ENCODE results near the gene ASCC3.
A peak's percentile ranks its signal among the peaks of the same experiment; 100 is the strongest.
"Not testable (repeated sequence)": the region's sequence is repeated elsewhere in the genome, so short reads cannot be mapped to it uniquely, and the experiment has no call there.

Gene ASCC3

GRCh38 chr6:100658486-100658885, 222.6 kb downstream of the ASCC3 start:
- no peak for DNase-seq
- Histone ChIP-seq H3K9me3 (ENCODE audit: control extremely low read depth in 1 of 5, control insufficient read depth in 4 of 5, insufficient read depth in 2 of 5, low read depth in 1 of 5, low read length in 4 of 5) (no peaks in the 10 kb centered on the region), H3K4me1 (ENCODE audit: control extremely low read depth in 1 of 4, control insufficient read depth in 4 of 4, insufficient read depth in 4 of 4, low read length in 3 of 4) (no peaks in the 10 kb centered on the region), H3K36me3 (ENCODE audit: control insufficient read depth in 4 of 4, insufficient read depth in 4 of 4, low read length in 3 of 4) (no peaks in the 10 kb centered on the region), H3K27ac (ENCODE audit: insufficient read depth in 1 of 2, low read depth in 1 of 2, low read length in 2 of 2, poor library complexity in 1 of 2, severe bottlenecking in 2 of 2) (peak overlapping the region in 1 of 2 experiments; percentile 43), H3K4me3 (ENCODE audit: control insufficient read depth in 1 of 7, extremely low read depth in 1 of 7, insufficient read depth in 4 of 7, low read depth in 2 of 7, low read length in 6 of 7) (no peak overlapping the region), H3K27me3 (replicated peaks in 2 of 5; ENCODE audit: control insufficient read depth in 4 of 5, insufficient read depth in 5 of 5, low read length in 4 of 5) (no peaks in the 10 kb centered on the region)
- CTCF ChIA-PET = interaction anchor here (0.6 kb wide), 1 partner anchor 551 kb away, joined by 3 read pairs; no protein-coding TSS in a partner anchor
- WGBS (ENCODE audit: insufficient coverage) = 95% methylated on average over 2 of the region's 2 CpGs
- POLR2A ChIA-PET = no interaction called here

DNA sequence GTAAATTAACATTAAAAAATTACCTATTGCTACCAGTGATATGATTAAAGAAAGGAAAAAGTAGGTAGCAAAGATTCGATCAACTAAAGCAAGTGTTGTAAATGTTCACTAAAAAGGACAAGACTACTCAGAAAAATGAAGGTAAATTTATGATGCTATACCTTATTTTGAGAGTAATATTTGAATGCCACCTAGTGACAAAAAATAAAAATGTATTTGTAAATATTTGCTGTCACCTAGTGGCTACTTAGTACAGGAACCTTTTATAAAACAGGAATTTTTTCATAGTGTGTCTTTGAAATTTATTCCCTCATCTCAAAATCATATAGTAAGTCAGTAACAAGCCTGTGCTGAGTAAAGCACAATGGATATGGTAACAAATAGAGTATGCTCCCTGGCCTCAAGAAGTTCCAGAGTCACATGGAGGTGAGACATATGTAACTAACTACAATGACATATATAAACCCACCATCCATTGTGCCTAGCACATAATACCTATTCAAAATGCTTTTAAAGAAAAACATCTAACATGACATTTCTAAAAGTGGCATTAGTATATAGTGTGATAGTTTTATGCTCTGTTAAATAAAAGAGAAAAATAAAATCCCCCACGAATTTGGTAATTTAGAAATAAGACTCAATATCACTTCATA, 223.3 kb downstream of the ASCC3 start:
- DNase-seq = peak; percentile 30 to 50 (median 38)

DNA sequence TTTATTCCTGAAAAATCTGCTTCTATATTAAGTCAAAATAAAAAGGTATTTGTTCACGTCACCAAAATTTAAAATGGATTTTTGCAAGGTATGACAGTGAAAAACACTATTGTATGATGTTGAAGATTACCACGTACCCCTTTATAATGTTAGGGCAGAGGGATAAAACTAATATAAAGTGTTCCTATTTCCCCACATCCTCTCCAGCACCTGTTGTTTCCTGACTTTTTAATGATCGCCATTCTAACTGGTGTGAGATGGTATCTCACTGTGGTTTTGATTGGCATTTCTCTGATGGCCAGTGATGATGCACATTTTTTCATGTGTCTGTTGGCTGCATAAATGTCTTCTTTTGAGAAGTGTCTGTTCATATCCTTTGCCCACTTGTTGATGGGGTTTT, 240.0 kb downstream of the ASCC3 start:
- H3K4me1 ChIP-seq (ENCODE audit: control extremely low read depth in 1 of 4, control insufficient read depth in 4 of 4, insufficient read depth in 4 of 4, low read length in 3 of 4); H3K4me3 ChIP-seq (ENCODE audit: control insufficient read depth in 1 of 7, extremely low read depth in 1 of 7, insufficient read depth in 4 of 7, low read depth in 2 of 7, low read length in 6 of 7); H3K27ac ChIP-seq (ENCODE audit: insufficient read depth in 1 of 2, low read depth in 1 of 2, low read length in 2 of 2, poor library complexity in 1 of 2, severe bottlenecking in 2 of 2); DNase-seq; H3K9me3 ChIP-seq (ENCODE audit: control extremely low read depth in 1 of 5, control insufficient read depth in 4 of 5, insufficient read depth in 2 of 5, low read depth in 1 of 5, low read length in 4 of 5); CTCF ChIA-PET; POLR2A ChIA-PET; H3K27me3 ChIP-seq (replicated peaks in 2 of 5; ENCODE audit: control insufficient read depth in 4 of 5, insufficient read depth in 5 of 5, low read length in 4 of 5): not testable (repeated sequence)
- no CpG with 5 or more reads among the region's 3 CpGs for WGBS (ENCODE audit: insufficient coverage)
- H3K36me3 ChIP-seq (ENCODE audit: control insufficient read depth in 4 of 4, insufficient read depth in 4 of 4, low read length in 3 of 4) = peaks cover 14 to 50% (median 20%) of the 10 kb centered on the region in 4 experiments

More for the DNA sequence above, 223.3 kb downstream of the ASCC3 start:
- WGBS (ENCODE audit: insufficient coverage) = no CpG with 5 or more reads among the region's 2 CpGs
- Histone ChIP-seq H3K4me1 (ENCODE audit: control extremely low read depth in 1 of 4, control insufficient read depth in 4 of 4, insufficient read depth in 4 of 4, low read length in 3 of 4) (no peaks in the 10 kb centered on the region), H3K27me3 (replicated peaks in 2 of 5; ENCODE audit: control insufficient read depth in 4 of 5, insufficient read depth in 5 of 5, low read length in 4 of 5) (no peaks in the 10 kb centered on the region), H3K27ac (ENCODE audit: insufficient read depth in 1 of 2, low read depth in 1 of 2, low read length in 2 of 2, poor library complexity in 1 of 2, severe bottlenecking in 2 of 2) (no peak overlapping the region), H3K4me3 (ENCODE audit: control insufficient read depth in 1 of 7, extremely low read depth in 1 of 7, insufficient read depth in 4 of 7, low read depth in 2 of 7, low read length in 6 of 7) (no peak overlapping the region), H3K36me3 (ENCODE audit: control insufficient read depth in 4 of 4, insufficient read depth in 4 of 4, low read length in 3 of 4) (no peaks in the 10 kb centered on the region), H3K9me3 (ENCODE audit: control extremely low read depth in 1 of 5, control insufficient read depth in 4 of 5, insufficient read depth in 2 of 5, low read depth in 1 of 5, low read length in 4 of 5) (no peaks in the 10 kb centered on the region)
- POLR2A ChIA-PET = no interaction called here
- CTCF ChIA-PET = interaction anchor here (0.7 to 1.3 kb wide), 5 partner anchors 155 to 790 kb away, joined by 3 to 5 read pairs (median 3); no protein-coding TSS in a partner anchor

- Histone ChIP-seq H3K4me3 (ENCODE audit: control insufficient read depth in 1 of 7, extremely low read depth in 1 of 7, insufficient read depth in 4 of 7, low read depth in 2 of 7, low read length in 6 of 7) (no peak overlapping the region), H3K27ac (ENCODE audit: insufficient read depth in 1 of 2, low read depth in 1 of 2, low read length in 2 of 2, poor library complexity in 1 of 2, severe bottlenecking in 2 of 2) (no peak overlapping the region), H3K36me3 (ENCODE audit: control insufficient read depth in 4 of 4, insufficient read depth in 4 of 4, low read length in 3 of 4) (peaks cover 4 to 23% (median 13%) of the 10 kb centered on the region in 4 experiments), H3K27me3 (replicated peaks in 2 of 5; ENCODE audit: control insufficient read depth in 4 of 5, insufficient read depth in 5 of 5, low read length in 4 of 5) (no peaks in the 10 kb centered on the region), H3K9me3 (ENCODE audit: control extremely low read depth in 1 of 5, control insufficient read depth in 4 of 5, insufficient read depth in 2 of 5, low read depth in 1 of 5, low read length in 4 of 5) (peaks cover 0 to 5% (median 0%) of the 10 kb centered on the region in 5 experiments), H3K4me1 (ENCODE audit: control extremely low read depth in 1 of 4, control insufficient read depth in 4 of 4, insufficient read depth in 4 of 4, low read length in 3 of 4) (no peaks in the 10 kb centered on the region)
- CTCF ChIA-PET = no interaction called here
- no peak for DNase-seq
- WGBS (ENCODE audit: insufficient coverage) = 98% methylated on average over 5 of the region's 10 CpGs
- POLR2A ChIA-PET = no interaction called here
These were observed 247.9 kb downstream of the ASCC3 start for GRCh38 chr6:100633096-100633777.

GRCh38 chr6:100630536-100630935, 250.6 kb downstream of the ASCC3 start:
- no CpG with 5 or more reads among the region's 2 CpGs for WGBS (ENCODE audit: insufficient coverage)
- CTCF ChIA-PET = no interaction called here
- DNase-seq = no peak
- no peaks in the 10 kb centered on the region for H3K27me3 ChIP-seq (replicated peaks in 2 of 5; ENCODE audit: control insufficient read depth in 4 of 5, insufficient read depth in 5 of 5, low read length in 4 of 5)
- POLR2A ChIA-PET = no interaction called here
- H3K9me3 ChIP-seq (ENCODE audit: control extremely low read depth in 1 of 5, control insufficient read depth in 4 of 5, insufficient read depth in 2 of 5, low read depth in 1 of 5, low read length in 4 of 5) = no peaks in the 10 kb centered on the region
- peaks cover 2 to 13% (median 7%) of the 10 kb centered on the region in 4 experiments for H3K36me3 ChIP-seq (ENCODE audit: control insufficient read depth in 4 of 4, insufficient read depth in 4 of 4, low read length in 3 of 4)
- H3K27ac ChIP-seq (ENCODE audit: insufficient read depth in 1 of 2, low read depth in 1 of 2, low read length in 2 of 2, poor library complexity in 1 of 2, severe bottlenecking in 2 of 2) = no peak overlapping the region
- H3K4me3 ChIP-seq (ENCODE audit: control insufficient read depth in 1 of 7, extremely low read depth in 1 of 7, insufficient read depth in 4 of 7, low read depth in 2 of 7, low read length in 6 of 7) = no peak overlapping the region
- H3K4me1 ChIP-seq (ENCODE audit: control extremely low read depth in 1 of 4, control insufficient read depth in 4 of 4, insufficient read depth in 4 of 4, low read length in 3 of 4) = no peaks in the 10 kb centered on the region

DNA sequence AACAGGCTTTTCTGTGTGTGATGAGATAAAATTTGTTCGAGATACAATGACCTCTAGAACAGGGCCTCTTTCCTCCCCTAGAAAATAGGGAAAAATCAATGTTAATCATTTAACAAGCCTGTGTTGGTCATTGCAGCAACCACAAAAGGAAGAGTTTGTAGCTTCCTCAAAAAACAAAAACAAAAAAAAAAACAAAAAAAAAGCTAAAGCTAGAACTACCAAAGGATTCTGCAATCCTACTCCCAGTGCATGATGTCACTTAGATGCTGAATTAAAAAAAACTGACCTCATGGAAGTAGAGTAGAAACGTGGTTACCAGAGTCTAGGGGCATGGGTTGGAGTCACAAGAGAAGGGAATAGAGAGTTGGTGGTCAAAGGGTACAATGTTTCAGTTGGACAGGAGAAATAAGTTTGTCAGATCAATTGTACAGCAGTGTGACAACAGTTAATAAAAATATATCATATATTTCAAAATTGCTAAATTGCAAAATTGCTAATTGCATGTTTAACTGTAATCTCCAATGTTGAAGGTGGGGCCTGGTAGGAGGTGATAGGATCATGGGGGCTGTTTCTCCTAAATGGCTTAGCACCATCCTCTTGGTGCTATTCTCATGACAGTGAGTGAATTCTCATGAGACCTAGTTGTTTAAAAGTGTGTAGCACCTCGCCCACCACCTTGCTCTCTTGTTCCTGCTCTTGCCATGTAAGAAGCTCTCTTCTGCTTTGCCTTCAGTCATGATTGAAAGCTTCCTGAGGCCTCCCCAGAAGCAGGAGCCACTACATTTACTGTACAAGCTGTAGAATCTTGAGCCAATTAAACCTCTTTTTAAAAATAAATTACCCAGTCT, 253.0 kb downstream of the ASCC3 start:
- H3K36me3 ChIP-seq (ENCODE audit: control insufficient read depth in 4 of 4, insufficient read depth in 4 of 4, low read length in 3 of 4) = peaks cover 2 to 20% (median 7%) of the 10 kb centered on the region in 4 experiments
- H3K27me3 ChIP-seq (replicated peaks in 2 of 5; ENCODE audit: control insufficient read depth in 4 of 5, insufficient read depth in 5 of 5, low read length in 4 of 5) = no peaks in the 10 kb centered on the region
- no peaks in the 10 kb centered on the region for H3K4me1 ChIP-seq (ENCODE audit: control extremely low read depth in 1 of 4, control insufficient read depth in 4 of 4, insufficient read depth in 4 of 4, low read length in 3 of 4)
- CTCF ChIA-PET = no interaction called here
- H3K9me3 ChIP-seq (ENCODE audit: control extremely low read depth in 1 of 5, control insufficient read depth in 4 of 5, insufficient read depth in 2 of 5, low read depth in 1 of 5, low read length in 4 of 5) = no peaks in the 10 kb centered on the region
- POLR2A ChIA-PET = no interaction called here
- WGBS (ENCODE audit: insufficient coverage) = 100% methylated on average over 2 of the region's 3 CpGs
- H3K4me3 ChIP-seq (ENCODE audit: control insufficient read depth in 1 of 7, extremely low read depth in 1 of 7, insufficient read depth in 4 of 7, low read depth in 2 of 7, low read length in 6 of 7) = no peak overlapping the region
- H3K27ac ChIP-seq (ENCODE audit: insufficient read depth in 1 of 2, low read depth in 1 of 2, low read length in 2 of 2, poor library complexity in 1 of 2, severe bottlenecking in 2 of 2) = no peak overlapping the region
- DNase-seq = no peak
